NCI-H446 treated with DMSO at 0.1 percent for 48 hours (cell line): ENCODE measurements around the gene ALG5.

Source experiments
- DNase-seq: peaks from one replicate; lab custom pipeline; 2025; lab: John Stamatoyannopoulos, UW

ALG5 gene

DNA sequence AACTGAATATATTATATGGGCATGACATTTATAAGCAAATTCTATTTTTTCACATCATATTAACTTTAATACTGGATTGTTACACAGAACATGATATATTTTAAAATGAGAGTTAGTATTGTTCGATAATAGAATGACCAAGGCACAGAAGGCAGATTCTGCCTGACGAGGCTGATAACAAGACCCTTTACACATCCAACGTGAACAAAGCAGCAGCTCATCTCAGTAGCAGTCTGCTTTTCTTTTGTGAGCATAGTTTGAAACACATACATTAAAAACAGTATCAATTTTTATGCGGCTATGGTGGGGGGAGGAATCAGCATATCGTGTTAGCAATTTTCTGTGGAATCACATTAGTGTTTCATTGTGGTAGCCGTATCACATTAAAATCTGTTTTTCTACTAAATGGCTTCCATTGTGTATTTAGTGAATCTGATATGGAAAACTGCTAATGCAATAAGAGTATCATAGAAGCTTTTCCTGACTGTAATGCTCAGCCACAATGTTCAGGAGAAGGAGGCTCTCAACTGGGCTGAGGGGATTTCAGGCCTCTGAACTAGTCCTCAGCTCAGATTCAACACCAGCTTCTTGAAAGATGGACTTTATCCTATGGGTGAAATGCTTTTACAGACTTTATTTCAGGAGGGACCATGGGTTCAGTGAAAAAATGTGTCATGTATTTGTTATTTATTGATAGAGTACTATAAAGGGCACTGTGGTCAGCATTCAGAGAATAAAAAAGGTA is 83.1 kb downstream of the ALG5 start:
- no peak for DNase-seq

DNA sequence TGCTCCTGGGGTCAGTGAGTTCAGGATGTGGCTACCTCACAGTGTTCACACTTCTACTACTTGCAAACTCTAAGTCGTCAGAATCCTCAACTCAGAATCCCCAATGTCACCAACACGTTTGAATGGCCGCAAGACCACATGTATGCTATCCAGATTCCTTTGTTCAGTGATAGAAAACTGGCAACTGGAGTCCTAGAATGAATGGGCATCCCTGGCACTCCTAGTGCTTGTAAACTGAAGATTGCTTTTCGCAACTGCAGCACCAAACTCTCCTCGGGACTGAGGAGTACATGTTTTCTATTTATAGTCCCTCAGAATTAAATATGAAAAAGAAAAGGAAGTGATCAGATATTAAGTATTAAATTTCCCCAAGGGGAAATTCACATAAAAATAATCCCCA is 84.0 kb downstream of the ALG5 start:
- DNase-seq, result no peak

DNA sequence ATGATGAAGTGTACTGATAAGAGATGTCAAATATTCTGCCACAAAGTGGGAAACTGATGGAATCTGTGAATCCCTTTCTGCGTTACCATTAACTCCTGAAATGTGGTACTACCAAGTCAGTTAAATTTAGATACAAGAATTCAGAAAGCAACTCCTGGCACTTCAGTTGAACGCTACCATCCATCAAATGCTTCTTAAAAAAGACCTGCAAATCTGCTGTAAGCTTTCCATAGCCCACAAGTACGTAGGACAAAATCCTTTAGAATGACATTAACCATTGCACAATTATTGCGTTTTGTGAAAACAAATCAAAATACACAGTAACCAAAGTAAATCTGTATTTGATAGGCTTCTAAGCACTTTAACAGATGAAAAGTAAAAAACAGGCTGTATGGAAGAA is 84.5 kb downstream of the ALG5 start:
- DNase-seq, result no peak

DNA sequence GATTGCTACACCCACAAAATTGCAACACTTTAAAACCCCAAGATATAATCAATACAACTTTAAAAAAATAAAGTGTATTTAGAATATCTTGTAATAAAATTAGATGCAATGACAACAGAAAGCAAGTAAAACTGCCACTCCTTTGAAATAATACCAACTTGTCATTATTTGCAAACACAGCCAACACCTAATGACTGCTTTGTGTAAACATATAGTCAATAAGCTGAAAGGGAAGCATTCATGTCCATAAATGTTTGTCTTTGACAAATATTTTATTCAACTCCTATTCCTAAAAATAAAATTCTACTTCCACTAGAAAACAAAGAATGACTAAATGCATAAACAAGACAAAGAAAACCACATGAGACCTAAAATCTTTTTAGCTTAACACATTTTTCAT is 85.7 kb downstream of the ALG5 start:
- no peak for DNase-seq

DNA sequence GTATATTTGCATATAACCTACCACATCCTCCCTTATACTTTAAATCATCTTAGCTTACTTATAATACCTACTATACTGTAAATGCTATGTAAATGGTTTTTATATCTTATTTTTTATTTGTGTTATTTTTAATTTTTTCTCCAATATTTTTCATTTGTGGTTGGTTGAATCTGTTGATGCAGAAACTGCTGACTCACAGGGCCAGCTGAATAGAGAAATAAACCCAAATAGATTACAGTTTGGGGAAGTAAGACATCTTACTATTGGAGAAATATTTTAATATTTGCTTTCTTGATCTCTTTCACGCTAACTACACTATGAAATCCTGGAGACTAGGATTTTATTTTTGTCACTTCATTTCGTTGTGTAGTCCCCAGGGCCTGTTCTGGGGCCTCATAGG is 86.2 kb downstream of the ALG5 start:
- DNase-seq, result no peak

DNA sequence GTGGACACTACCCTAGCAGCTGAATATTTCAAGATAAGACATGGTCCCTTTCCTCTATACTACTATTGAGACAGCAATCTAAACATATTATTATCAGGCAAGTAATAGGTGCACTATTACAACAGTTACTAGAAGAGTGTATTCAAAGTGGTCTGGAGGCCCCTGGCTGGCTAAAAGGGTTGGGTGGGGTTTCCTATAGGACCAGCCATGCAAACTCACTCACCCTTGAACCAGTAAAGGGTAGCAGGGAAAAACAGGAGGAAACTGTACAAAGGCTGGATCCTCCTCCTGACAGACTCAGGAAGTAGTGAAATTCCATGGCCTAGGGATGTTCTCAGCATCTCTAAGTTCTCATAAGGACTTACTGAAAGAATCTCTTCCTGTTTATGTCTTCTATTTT is 86.8 kb downstream of the ALG5 start:
- no peak for DNase-seq

DNA sequence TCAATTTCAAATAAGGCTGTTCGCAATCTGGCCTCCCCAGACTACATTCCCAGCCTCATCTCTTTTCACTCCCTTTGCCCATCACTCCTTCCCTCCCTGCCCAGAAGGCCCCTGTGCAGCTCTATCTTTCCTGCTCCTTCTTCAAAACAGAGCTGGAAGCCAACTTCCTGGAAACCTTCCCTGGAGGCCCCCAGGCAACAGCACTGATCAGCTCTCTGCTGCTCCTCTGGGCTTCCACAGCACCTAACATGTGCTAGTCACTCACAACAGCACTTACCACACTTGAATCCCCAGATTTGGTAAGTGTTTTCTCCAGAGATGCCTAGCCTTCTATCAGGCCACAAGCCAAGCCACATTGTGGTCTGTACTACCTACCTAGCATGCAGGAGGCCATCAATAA is 88.6 kb downstream of the ALG5 start:
- DNase-seq, result no peak

DNA sequence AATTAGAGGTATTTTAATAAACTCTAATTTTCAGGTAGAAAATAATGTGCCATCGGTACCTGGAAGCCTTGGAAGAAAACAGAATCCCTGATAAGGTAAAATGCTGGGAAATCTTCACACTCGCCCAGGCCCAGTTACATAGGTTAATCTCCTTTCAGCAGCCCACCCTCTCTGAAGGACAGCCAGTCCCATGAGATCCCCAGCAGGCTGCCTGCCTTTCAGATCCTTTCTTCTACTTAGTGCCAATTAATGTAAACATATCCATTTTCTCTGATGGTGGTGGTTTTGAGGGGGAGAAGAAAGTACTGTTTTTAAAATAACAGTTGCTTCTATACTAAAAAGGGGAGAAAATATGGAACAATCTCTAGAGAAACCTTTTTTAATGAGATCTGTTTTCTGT is 91.3 kb downstream of the ALG5 start:
- DNase-seq, result no peak

DNA sequence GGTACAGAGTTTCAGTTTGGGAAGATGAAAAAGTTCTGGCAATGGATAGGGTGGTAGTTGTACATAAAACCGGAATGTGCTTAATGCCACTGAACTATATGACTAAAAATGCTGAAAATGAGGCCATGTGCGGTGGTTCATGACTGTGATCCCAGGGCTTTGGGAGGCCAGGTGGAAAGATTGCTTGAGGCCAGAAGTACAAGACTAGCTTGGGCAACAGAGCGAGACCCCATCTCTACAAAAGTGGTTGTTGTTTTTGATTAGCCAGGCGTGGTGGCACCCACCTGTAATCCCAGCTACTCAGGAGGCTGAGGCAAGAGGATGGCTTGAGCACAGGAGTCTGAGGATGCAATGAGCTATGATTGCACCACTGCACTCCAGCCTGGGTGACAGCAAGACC is 91.9 kb downstream of the ALG5 start:
- no peak for DNase-seq

DNA sequence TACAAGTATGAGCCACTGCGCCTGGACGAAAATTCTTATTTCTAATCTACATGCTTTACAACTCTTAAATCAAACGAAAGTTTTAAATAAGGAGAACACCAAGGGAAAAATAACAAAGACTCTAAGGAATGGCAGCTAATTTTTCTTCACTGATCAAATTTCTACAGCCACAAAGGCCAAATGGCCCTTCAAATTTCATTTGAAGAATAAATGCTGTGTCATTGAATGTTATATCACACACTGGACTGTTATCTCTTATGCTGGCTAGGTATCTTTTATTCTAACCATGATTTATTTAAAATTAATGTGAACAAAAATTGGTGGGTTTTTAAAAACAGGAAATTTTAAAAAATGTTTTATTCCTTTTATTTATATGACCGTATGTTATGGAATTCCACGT is 93.2 kb downstream of the ALG5 start:
- no peak for DNase-seq

DNA sequence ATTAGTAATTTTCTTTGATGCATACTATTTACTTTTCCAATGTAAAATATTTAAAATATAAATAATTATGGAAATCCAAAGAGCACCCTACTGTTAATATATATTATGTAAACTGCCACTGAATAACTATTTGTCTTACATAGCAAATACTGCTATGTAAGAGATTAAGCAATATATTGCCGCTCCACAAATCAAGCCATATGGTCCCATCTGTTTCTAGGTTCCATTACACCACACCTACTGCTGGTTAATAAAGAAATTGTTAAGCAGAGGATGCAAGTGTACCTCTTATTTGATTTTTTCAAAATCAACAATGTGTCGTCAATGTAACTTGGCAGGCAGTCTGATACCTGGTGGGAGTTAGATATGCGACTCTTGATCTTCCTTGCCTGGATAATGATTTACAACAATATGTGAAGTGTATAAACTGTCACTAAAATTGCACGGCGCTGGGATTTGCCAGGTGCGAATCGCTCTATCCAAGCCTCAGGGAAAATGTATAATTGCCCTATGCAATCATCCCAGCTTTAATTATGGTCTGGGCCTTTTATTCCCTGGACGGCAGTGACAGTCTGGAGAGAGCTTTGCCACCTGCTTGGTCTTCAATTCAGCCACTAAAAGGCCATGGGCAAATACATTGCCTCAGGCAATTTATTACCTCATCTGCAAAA is 95.1 kb downstream of the ALG5 start:
- peak; percentile 73 for DNase-seq
